HT1080 (cell line): Measurements from ENCODE around the gene DDX54. TPM values are rescaled to one million over a fixed set of nuclear protein-coding genes. Genes with fewer than 3 reads are reported as not detected.
A peak's percentile ranks its signal among the peaks of the same experiment; 100 is the strongest.

Experiments
- DNase-seq: peaks from one replicate; pipeline ENCODE4 v3.0.0-alpha.2; 2015; ENCODE audit warnings: low read depth
- small RNA-seq: library from RNA; depleted of rRNA; stranded (forward); fragments of <200 nt; gene quantifications from one replicate; pipeline ENCODE3, GENCODE V24; 2014
- total RNA-seq: library from RNA; depleted of rRNA; stranded (reverse); fragments of >200 nt; shearing (Covaris generic); gene quantifications from 2 replicates; pipeline ENCODE4 v1.2.3, GENCODE V29; 2014; rRNA removed

Gene DDX54
- total RNA-seq, 1 experiment from 2014 or later = 85.1 TPM

DNA sequence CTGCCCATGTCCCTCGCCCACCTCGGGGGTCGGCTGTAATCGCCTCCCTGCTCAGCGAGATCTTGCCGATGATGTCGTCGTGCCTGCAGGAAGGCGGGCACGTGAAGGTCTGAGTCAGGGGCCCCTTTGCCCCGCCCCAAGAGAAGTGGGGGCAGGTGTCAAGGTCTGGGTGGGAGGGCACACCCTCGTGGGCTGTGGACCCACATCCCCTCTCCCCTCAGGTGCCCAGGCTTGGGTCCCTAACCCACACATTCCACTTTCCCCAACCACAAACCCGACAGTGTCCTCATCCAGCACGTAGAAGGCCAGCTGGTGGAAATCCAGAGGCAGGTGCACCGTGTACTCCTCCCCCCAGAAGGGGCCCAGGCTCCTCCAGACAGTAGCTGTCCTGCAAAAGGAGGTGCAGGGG is 57.5 kb downstream of the DDX54 start:
- DNase-seq = no peak

DNA sequence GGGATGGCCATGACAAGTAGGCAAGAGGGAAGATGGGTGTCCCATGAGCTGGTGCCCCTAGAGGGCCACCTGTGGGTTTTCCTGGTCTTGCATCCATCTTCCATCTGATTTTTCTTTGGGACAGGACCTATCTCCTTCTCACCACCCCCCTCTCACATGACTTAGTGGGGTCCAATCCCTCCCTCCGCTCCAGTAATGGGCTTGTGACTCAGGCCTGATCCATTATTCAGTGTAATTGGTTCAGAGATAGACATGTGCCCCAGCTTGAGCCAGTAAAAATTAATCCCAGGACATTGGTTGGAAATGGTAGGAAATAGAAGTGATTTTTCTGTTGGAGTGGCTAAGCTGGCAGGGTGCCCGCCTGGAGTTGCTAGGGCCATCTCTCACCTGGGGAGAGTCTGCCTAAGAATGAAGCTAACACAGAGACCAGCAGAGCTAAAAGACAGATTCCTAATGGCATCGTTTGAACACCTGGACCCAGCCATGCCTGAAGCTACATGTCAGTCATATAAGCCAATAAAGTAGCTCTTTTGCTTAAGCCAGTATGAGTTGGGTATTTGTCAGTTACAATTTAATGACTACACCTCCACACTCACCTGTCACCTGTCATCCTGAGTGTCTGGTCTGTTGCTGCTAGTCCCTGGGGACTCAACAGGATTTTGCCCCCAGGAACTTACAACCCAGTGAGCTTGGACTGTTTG is 64.5 kb downstream of the DDX54 start:
- peak; percentile 32 for DNase-seq

DNA sequence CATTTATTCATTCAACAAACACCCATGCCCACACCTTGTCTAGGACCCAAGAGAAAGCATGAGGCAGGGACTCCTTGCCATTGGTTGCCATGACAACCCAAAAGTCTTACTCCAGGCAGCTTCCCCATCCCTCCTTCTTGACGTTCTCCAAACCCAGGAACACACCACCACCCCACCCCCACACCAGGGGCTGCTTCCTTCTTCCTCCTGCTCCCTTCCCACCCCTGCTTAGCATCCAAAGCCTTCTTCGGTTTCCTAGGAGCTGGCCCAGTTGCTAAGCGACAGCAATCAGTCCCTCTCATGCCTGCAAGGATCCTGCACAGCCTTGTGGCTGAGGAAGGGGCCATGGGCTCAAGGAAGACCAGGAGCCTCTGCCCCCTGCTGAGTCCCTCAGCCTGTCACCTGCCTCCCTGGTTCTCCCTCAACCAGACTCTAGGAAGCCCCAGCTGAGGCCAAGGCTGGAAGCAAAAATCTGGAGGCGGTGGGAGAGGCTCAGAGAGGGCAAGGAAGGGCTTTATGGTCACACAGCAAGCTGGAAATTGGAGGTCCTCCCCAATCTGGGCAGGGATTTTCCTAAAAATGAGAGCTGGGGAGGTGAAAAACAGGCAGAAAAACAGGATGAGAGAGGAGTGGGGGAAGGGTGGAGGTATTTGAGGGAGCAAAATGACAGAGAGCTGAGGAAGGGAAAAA is 65.2 kb downstream of the DDX54 start:
- no peak for DNase-seq

DNA sequence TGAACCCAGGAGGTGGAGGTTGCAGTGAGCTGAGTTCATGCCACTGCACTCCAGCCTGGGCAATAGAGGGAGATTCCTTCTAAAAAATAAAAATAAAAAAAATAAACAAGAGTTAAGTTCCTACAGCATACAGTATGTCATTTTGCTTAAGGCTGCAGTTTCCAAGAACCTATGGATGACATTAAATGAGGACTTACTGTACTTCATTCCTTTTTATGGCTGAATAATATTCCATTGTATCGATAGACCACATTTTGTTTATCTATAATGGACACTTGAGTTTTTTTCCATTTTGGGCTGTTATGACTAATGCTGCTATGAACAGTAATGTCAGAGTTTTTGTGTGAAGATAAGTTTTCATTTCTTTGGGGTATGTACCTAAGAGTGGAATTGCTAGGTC is 67.1 kb downstream of the DDX54 start:
- DNase-seq = no peak

DNA sequence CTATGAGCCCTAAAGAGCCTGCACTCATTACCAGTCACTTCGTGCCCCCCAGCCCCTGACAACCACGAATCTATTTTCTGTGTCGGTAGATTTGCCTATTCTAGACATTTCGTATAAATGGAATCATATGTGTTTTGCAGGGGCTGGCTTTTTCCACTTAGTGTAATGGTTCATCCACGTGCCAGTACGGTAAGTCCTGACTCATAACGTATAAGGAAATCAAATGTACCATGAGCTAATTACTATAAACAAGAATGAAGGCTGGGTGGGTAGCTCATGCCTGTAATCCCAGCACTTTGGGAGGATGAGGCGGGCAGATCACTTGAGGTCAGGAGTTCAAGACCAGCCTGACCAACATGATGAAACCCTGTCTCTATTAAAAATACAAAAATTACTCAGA is 67.6 kb downstream of the DDX54 start:
- peak; percentile 39 for DNase-seq

DNA sequence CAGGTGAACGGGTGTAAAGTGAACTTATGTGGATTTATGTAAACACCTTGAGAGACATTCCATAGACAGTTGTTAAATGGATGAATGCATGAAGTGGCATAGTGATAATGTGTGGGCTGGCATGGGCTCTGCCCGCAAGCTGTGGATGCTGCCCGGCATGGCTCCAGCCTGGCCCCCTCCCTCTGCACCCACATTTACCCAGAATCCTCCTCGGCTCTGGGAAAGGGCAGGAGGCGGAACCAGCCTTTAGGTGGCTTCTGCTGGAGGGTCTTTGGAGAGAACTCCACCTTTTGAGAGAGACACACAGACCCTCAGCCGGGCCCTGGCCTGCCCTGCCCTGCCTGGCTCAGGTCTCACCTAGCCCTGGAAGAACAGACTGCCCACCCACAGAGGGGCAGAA is 68.4 kb downstream of the DDX54 start:
- DNase-seq = no peak

DNA sequence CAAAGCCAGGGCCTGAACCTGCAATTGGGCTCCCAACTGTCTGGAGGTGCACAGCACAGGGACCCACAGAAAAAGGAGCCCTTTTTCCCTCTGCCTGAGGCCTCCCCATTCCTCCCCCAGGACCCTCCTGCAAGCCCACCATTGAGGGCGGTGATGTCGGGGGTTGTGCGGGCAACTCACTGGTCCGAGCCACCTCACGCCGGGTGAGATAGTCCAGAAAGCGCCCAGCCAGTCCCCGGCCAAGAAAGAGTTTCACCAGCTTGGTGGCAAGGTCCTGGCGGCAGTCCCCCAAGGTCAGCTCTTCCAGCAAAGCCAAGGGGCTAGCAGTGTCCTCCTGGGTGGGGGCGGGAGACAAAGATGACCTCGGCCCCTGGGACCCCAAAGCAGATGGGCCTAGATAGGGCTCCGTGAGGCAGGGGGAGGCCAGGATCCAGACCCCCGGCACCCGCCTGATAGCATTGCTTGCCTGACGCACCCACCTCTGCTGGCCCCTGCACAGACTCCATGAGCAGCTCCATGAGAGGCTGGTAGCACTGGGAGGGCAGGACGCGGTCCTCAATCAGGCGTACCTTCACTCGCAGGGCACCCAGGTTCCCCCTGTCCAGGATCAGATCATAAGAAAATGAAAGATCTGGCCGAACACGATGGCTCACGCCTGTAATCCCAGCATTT is 69.7 kb downstream of the DDX54 start:
- no peak for DNase-seq

DNA sequence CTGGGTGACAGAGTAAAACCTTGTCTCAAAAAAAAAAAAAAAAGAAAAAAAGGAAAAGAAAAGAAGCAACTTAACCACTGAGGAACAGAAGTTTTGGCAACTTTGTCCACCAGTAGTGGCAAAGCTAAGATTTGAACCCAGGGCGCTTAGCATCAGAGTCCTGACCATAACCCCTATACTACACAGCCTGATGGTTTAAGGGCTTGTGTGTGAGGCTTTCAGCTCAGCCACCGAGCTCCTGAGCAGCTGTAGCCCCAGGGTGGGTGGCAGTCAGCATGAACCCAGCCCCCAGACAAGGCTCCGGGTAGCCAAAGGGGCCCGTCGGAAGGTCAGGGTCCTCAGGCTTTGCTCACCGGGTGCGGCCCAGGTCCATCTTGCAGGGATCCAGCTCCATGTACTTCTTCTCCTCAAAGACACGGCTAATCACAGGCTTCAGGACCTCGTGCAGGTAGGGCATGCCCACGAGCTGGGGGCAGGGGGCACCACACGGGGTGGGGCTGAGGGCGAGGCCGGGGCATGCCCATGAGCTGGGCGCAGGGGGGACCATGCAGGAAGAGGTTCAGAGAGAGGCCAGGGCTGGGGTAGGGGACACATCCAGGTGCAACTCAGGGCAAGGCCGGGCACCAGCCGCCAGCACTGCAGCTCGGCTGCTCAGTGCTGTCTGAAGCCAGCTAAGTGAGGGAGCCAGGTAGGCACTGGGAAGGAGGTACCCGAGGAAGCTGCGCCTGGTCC is 70.7 kb downstream of the DDX54 start:
- peak; percentile 24 for DNase-seq

DNA sequence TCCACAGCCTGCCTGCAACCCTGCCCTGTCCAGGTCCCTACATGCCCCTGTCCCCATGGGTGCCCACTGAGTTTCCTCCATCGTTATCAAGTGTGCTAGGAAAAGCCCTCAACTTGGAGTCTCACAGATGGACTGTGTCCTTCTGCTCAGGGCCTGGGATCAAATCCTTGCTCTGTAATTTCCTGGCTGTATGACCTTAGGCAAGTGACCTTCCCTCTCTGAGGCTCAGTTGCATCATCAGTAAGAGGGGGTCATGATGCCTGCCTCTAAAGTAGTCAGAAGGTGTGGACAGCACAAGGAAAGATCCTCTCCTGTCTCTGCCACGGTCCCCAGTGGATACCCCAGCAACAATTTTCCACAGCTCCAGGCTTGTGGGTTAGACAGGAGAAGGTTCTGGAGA is 71.9 kb downstream of the DDX54 start:
- no peak for DNase-seq

DNA sequence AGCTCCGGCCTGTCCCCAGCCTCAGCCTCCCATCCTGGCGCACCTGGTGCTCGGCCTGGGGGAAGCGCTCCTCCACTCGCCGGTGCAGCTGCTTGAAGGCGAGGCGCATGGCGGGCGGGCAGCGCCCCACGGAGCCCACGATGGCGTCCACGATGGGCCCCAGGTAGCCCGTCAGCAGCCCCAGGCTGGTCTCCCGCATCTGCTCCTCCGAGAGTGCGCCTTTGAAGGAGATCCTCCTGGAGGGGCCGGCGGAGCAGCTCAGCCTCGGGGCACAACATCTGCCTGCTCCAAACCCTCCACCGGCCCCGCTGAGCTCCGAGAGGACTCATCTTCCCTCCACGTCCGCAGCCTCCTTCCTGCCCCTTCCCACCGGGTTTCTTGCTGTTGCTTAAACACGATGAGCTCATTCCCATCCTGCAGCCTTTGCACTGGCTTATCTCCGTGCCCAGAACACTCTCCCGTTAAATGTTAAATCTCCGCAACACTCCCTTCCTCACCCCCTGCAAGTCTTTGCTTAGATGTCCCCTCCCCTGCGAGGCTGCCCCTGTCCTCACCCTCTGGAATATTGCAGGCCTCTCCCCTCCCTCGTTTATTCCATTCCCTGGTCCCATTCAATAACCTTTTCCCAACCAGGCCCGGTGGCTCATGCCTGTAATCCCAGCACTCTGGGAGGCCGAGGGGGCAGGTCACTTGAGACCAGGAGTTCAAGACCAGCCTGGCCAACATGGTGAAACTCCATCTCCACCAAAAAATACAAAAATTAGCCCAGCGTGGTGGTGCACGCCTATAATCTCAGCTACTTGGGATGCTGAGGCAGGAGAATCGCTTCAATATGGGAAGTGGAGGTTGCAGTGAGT is 73.0 kb downstream of the DDX54 start:
- no peak for DNase-seq

DNA sequence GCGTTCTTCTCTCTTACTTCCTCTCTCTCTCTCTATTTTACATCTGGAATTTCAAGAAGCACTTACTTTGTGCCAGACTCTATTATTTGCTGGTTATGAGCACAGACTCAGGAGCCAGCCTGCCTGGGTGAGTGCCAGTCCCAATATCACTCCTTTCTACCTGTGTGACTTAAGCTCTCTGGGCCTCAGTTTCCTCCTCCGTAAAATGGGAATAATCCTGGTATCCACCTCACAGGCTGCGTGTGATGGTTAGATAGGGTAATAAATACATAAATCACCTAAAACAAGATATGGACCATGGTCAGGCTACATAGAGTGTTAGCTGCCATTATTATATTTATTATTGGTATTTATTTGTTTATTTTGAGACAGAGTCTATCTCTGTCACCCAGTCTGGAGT is 74.0 kb downstream of the DDX54 start:
- DNase-seq = no peak

DNA sequence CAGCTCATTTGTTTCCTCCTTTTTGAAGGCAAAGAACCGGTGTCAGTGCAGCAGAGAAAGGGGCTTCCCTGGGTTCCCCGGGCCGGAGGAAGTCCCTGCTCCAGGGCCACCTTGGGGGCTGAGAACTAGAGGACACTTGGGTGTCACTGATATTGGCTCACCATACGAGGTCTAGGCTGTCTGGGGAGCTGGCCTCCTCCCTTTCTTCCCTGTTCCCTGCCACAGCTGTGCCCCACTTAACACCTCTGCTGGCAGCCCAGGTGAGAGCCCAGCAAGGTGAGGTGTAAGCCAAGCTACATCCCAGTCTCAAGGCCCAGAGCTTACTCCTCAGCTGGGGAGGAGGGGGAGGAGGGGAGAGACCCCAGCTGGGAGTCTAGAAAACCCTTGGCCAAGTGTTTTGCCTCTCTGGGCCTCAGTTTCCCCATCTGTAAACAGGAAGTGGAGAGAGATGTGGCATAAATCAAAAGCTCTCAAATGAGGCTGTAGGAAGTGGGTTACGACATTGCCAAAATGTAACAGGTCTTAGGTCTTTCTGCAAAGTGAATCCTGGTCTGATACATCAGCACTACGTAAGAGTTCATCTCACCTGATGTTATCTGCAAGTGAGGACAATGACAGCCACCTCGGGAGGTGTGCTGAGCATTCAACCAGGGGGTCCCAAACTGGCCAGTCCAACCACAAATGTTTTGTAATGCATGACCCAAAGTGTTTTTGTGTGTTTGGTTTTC is 75.2 kb downstream of the DDX54 start:
- no peak for DNase-seq

DNA sequence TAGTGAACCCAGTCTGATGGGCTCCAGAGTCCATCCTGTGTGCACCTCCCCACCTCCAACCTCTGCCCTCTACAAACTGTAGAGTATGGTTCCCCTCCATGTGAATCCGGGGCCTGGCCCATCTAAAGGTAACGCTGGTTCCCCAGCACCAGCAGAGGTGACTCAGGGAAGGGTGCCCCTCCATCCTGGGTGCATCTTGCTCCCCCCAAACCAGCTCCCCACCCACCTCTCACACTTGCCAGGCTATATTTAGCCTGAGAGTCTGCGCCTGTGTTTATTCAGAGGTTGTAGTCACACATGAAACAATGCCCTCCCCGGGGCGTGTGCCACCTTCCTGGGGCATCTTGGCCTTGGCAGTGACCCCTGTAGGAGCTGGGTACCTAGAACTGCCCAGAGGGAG is 75.9 kb downstream of the DDX54 start:
- no peak for DNase-seq

DNA sequence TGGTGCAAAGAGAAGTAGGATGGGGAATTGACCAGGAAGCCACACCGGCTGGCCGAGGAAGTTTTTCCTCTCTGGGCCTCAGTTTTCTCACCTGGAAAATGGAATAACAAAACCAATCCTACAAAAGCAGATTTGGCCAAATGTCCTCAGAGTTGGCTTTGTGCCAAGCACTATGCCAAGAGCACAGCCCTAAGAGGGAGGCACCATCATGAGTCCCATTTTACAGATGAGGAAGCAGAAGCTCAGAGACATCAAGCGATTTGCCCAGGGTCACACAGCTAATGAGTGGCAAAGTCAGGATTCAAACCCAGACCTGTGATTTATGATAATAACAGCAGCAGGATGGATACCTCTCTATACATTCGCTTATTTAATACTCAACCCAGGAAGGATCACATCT is 77.0 kb downstream of the DDX54 start:
- no peak for DNase-seq

Small RNA genes lying within 50 kb of the gene (small RNA-seq; reads per million reads assigned to genes)
- gene MIR7106 (not detected), gene RF00019 (not detected)

Other genes with a start within 250 kb of the DDX54 start
- 14.8 and 15.8 TPM in 2 replicates for gene OAS3, start 247.0 kb downstream of the DDX54 start, total RNA-seq
- gene OAS2, start 207.0 kb downstream of the DDX54 start, total RNA-seq = 1.6 and 2.2 TPM in 2 replicates
- gene DTX1, start 128.7 kb downstream of the DDX54 start, total RNA-seq = 0.05 TPM in 1 of 2 replicates, not detected in the other
- not detected in 2 replicates for gene RASAL1, start 49.7 kb downstream of the DDX54 start, total RNA-seq
- not detected in 2 replicates for gene CFAP73, start 35.8 kb downstream of the DDX54 start, total RNA-seq
- 50.0 and 58.8 TPM in 2 replicates for gene RITA1, start 243 bp upstream of the DDX54 start, total RNA-seq
- 10.2 and 12.1 TPM in 2 replicates for gene TPCN1, start 36.0 kb upstream of the DDX54 start, total RNA-seq
- 9.2 and 11.8 TPM in 2 replicates for gene SLC8B1, start 149.6 kb upstream of the DDX54 start, total RNA-seq
- 9.6 and 11.7 TPM in 2 replicates for gene PLBD2, start 173.1 kb upstream of the DDX54 start, total RNA-seq
- 0.11 TPM in 1 of 2 replicates, not detected in the other for gene SDS, start 218.4 kb upstream of the DDX54 start, total RNA-seq
- gene SDSL, start 236.9 kb upstream of the DDX54 start, total RNA-seq = 3.9 TPM in 2 replicates